OCI-LY3 (cell line): ENCODE data around the gene EFNA5.

ENCODE experiments used
- EZH2phosphoT487 ChIP-seq: fragments of 200-600 bp; shearing (Covaris generic); IDR thresholded peaks from 2 replicates; pipeline ENCODE4 v1.6.1; 2018; ENCODE audit warnings: antibody characterized with exemption, mixed run types, low read depth
- TF ChIP-seq, protein P1 (sequence below): fragments of 200-600, 300-600 bp; sonication (generic); IDR thresholded peaks from 2 replicates; pipeline ENCODE4 v1.5.1; 2014; ENCODE audit warnings: antibody characterized with exemption, low read length, low read depth

DNA sequence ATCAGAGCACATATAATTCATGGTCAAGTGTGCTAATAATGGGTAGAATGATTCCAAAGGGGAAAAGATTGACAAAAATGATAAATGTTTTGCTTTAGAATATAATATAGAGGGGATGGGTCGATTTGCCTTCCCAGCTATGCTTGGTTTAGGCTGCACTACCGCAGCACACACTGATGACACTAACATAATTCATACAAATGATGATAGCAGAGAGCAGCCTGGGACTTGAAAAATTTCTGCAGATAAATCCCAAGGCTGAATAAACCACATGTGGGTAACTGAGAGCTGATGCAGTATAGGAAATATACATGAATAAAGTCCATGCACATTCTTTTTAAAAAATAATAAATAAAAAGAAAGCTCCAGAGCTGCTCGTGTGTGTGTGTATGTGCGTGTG, 54.5 kb downstream of the EFNA5 start:
- TF ChIP-seq, protein P1, sequence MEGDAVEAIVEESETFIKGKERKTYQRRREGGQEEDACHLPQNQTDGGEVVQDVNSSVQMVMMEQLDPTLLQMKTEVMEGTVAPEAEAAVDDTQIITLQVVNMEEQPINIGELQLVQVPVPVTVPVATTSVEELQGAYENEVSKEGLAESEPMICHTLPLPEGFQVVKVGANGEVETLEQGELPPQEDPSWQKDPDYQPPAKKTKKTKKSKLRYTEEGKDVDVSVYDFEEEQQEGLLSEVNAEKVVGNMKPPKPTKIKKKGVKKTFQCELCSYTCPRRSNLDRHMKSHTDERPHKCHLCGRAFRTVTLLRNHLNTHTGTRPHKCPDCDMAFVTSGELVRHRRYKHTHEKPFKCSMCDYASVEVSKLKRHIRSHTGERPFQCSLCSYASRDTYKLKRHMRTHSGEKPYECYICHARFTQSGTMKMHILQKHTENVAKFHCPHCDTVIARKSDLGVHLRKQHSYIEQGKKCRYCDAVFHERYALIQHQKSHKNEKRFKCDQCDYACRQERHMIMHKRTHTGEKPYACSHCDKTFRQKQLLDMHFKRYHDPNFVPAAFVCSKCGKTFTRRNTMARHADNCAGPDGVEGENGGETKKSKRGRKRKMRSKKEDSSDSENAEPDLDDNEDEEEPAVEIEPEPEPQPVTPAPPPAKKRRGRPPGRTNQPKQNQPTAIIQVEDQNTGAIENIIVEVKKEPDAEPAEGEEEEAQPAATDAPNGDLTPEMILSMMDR, result no peak
- no peak for TF ChIP-seq EZH2phosphoT487
